CD4-positive, CD25-positive, alpha-beta regulatory T cell (primary cell): Measurements from ENCODE around the gene FGD5. TPM values are rescaled to one million over a fixed set of nuclear protein-coding genes. Genes with fewer than 3 reads are reported as not detected.
A peak's percentile ranks its signal among the peaks of the same experiment; 100 is the strongest.

ENCODE experiments used
- ATAC-seq, 2 donors: fragments of 150-1000 bp; cut with Tn5 transposase; one replicate each; pipeline ENCODE4 v1.10.0; 2021; ENCODE audit warnings: low read depth in 2 of 2, moderate number of reproducible peaks in 2 of 2, moderate library complexity in 1 of 2
- DNase-seq, 3 donors: peaks; one replicate each; pipeline versions ENCODE4 v3.0.0 to v3.0.0-alpha.2; 2012 to 2022; ENCODE audit warnings: mixed read lengths in 1 of 3
- H3K27ac ChIP-seq: one replicate; pipeline ENCODE4 v1.7.0; 2013; ENCODE audit warnings: mild to moderate bottlenecking, low read length; ENCODE audit not compliant: insufficient read depth, poor library complexity, severe bottlenecking
- H3K27me3 ChIP-seq: one replicate; pipeline ENCODE4 v1.7.0; 2013; ENCODE audit warnings: low read length; ENCODE audit not compliant: control insufficient read depth, insufficient read depth
- H3K36me3 ChIP-seq: one replicate; pipeline ENCODE4 v1.7.0; 2013; ENCODE audit warnings: mild to moderate bottlenecking, low read length, moderate library complexity; ENCODE audit not compliant: control insufficient read depth, insufficient read depth
- H3K4me1 ChIP-seq: 2 replicates; pipeline ENCODE4 v1.7.0; 2013; ENCODE audit warnings: mild to moderate bottlenecking, low read length; ENCODE audit not compliant: insufficient read depth, control insufficient read depth, poor library complexity, severe bottlenecking
- H3K4me3 ChIP-seq: one replicate; pipeline ENCODE4 v1.7.0; 2013; ENCODE audit warnings: low read depth, mild to moderate bottlenecking, low read length, moderate library complexity
- H3K9me3 ChIP-seq, 2 experiments: 1 replicate in 1 of 2; 2 replicates in 1 of 2; pipeline ENCODE4 v1.7.0; 2013; ENCODE audit warnings: low read length in 2 of 2, mild to moderate bottlenecking in 1 of 2, moderate library complexity in 1 of 2; ENCODE audit not compliant: control insufficient read depth in 2 of 2
- H3K27ac Mint-ChIP-seq, 3 donors: one replicate each; pipeline ENCODE4 v1.8.0; 2020 to 2022; ENCODE audit warnings: mild to moderate bottlenecking in 3 of 3, mixed read lengths in 3 of 3, moderate library complexity in 2 of 3
- H3K27me3 Mint-ChIP-seq: one replicate; pipeline ENCODE4 v1.8.0; 2022; ENCODE audit warnings: mild to moderate bottlenecking, mixed read lengths
- H3K36me3 Mint-ChIP-seq: one replicate; pipeline ENCODE4 v1.8.0; 2020; ENCODE audit warnings: mixed read lengths
- H3K4me1 Mint-ChIP-seq, 4 donors: one replicate each; pipeline ENCODE4 v1.8.0; 2020 to 2022; ENCODE audit warnings: mixed read lengths in 4 of 4, mild to moderate bottlenecking in 1 of 4
- H3K4me3 Mint-ChIP-seq, 4 donors: one replicate each; pipeline ENCODE4 v1.8.0; 2020 to 2022; ENCODE audit warnings: mild to moderate bottlenecking in 4 of 4, mixed read lengths in 4 of 4, moderate library complexity in 3 of 4
- H3K9me3 Mint-ChIP-seq, 7 donors: one replicate each; pipeline ENCODE4 v1.8.0; 2020 to 2022; ENCODE audit warnings: mixed read lengths in 7 of 7, mild to moderate bottlenecking in 3 of 7, moderate library complexity in 2 of 7
- polyA plus RNA-seq, 4 donors: library from polyadenylated mRNA; unstranded; fragments of 300-500 nt; fragmentation: Illumina TruSeq; gene quantifications; one replicate each; pipeline ENCODE4 v1.2.3, GENCODE V29; 2021
- total RNA-seq: library from RNA; stranded (reverse); gene quantifications from one replicate; pipeline ENCODE4 v1.2.3, GENCODE V29; 2022

FGD5 gene
- total and polyA plus RNA-seq, 5 donors from 2014 or later = 0.13 to 0.79 TPM; not detected in 3

DNA sequence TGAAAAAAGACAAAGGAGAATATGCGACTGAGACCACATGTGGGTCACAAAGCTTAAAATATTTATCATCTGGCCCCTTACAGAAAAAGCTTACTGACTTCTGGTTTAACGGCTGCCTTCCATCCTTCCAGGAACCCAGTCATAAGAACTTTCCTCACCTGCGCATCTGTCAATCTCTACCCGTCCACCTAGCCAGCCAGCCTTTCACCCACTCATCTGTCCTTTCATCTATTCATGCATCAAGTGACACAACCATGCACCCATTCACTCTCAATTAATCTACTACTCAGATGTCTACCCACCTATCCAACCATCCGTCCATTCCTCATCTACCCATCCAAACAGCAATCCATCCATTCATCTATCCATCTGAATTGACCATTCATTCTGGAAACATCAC lies 64.5 kb downstream of the FGD5 start:
- no peak overlapping the region for H3K4me3 ChIP-seq
- H3K27me3 ChIP-seq = peaks cover 13% of the 10 kb centered on the region
- Mint-ChIP-seq H3K4me3 (no peak overlapping the region), H3K27me3 (peaks cover 20% of the 10 kb centered on the region), H3K4me1 (peaks cover 0 to 5% (median 2%) of the 10 kb centered on the region in 4 donors), H3K36me3 (no peaks in the 10 kb centered on the region), H3K9me3 (peaks cover 0 to 3% (median 0%) of the 10 kb centered on the region in 7 donors), H3K27ac (no peak overlapping the region)
- H3K9me3 ChIP-seq = no peaks in the 10 kb centered on the region
- no peaks in the 10 kb centered on the region for H3K4me1 ChIP-seq
- H3K36me3 ChIP-seq = no peaks in the 10 kb centered on the region
- no peak for DNase-seq
- ATAC-seq = no peak
- H3K27ac ChIP-seq = no peak overlapping the region

DNA sequence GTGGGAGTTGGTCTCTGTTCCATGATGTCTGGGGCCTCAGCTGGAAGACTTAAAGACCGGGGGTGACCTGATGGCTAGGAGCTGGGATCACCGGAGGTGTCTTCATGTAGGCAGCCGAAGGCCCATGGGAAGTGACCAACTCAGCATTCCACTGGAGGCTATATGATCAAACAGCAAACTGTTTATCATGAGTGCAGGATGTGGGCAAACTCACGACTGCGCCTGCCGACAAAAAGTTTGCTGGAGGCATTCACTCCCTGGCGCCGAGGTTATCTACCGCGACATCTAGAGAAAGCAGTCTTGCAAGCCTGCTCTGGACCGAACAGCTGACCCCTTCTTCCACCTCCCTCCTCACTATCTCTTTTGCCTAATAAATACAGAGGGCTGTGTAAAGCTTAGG lies 65.9 kb downstream of the FGD5 start:
- Mint-ChIP-seq H3K9me3 (peaks cover 0 to 3% (median 0%) of the 10 kb centered on the region in 7 donors), H3K36me3 (no peaks in the 10 kb centered on the region), H3K27ac (peak overlapping the region in 1 of 3 donors; percentile 61), H3K27me3 (peaks cover 21% of the 10 kb centered on the region), H3K4me3 (no peak overlapping the region), H3K4me1 (peaks cover 0 to 5% (median 2%) of the 10 kb centered on the region in 4 donors)
- DNase-seq = peak in 1 of 3 donors; percentile 13
- no peaks in the 10 kb centered on the region for H3K36me3 ChIP-seq
- H3K4me1 ChIP-seq = no peaks in the 10 kb centered on the region
- ATAC-seq = no peak
- no peak overlapping the region for H3K27ac ChIP-seq
- peaks cover 13% of the 10 kb centered on the region for H3K27me3 ChIP-seq
- no peak overlapping the region for H3K4me3 ChIP-seq
- H3K9me3 ChIP-seq = no peaks in the 10 kb centered on the region

DNA sequence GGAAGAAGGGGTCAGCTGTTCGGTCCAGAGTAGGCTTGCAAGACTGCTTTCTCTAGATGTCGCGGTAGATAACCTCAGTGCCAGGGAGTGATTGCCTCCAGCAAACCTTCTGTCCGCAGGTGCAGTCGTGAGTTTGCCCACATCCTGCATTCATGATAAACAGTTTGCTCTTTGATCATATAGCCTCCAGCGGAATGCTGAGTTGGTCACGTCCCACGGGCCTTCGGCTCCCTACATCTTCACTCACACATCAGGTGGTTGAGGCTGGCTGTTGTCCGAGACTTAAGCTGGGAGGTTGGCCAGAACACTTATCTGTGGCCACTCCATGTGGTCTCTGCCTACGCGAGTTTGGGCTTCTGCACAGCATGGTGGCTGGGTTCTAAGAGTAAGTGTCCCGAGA lies 66.5 kb downstream of the FGD5 start:
- Mint-ChIP-seq H3K9me3 (peaks cover 0 to 3% (median 0%) of the 10 kb centered on the region in 7 donors), H3K27me3 (peaks cover 28% of the 10 kb centered on the region), H3K36me3 (no peaks in the 10 kb centered on the region), H3K27ac (no peak overlapping the region), H3K4me1 (peaks cover 0 to 5% (median 2%) of the 10 kb centered on the region in 4 donors), H3K4me3 (no peak overlapping the region)
- no peak for ATAC-seq
- H3K36me3 ChIP-seq = no peaks in the 10 kb centered on the region
- no peak overlapping the region for H3K27ac ChIP-seq
- peaks cover 13% of the 10 kb centered on the region for H3K27me3 ChIP-seq
- no peaks in the 10 kb centered on the region for H3K9me3 ChIP-seq
- no peaks in the 10 kb centered on the region for H3K4me1 ChIP-seq
- H3K4me3 ChIP-seq = no peak overlapping the region
- DNase-seq = peak in 1 of 3 donors; percentile 9

DNA sequence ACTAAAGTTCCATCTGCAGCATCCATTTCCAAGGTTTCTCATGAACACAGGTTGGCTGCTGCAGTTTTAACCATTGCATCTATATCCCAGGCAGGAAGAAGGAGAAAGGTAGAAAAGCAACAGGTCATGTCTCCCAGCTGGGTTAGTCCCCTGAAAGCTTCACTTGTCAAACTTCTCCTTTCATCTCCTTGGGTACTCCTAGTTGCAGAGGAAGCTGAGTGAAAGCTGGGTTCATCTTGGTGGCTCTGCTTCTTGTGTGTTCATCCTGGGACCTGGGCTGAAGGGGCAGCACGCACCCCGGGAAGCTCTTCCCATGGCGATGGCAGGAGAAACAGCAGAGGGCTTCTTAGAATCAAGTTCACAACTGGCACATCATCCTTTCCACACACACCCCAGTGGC lies 67.3 kb downstream of the FGD5 start:
- no peak overlapping the region for H3K4me3 ChIP-seq
- H3K36me3 ChIP-seq = no peaks in the 10 kb centered on the region
- ATAC-seq = no peak
- no peaks in the 10 kb centered on the region for H3K36me3 Mint-ChIP-seq
- no peak overlapping the region for H3K27ac Mint-ChIP-seq
- H3K27me3 ChIP-seq = peaks cover 13% of the 10 kb centered on the region
- peaks cover 29% of the 10 kb centered on the region for H3K27me3 Mint-ChIP-seq
- peaks cover 0 to 5% (median 2%) of the 10 kb centered on the region in 4 donors for H3K4me1 Mint-ChIP-seq
- H3K4me3 Mint-ChIP-seq = no peak overlapping the region
- no peak for DNase-seq
- H3K4me1 ChIP-seq = no peaks in the 10 kb centered on the region
- peaks cover 0 to 1% (median 0%) of the 10 kb centered on the region in 7 donors for H3K9me3 Mint-ChIP-seq
- no peak overlapping the region for H3K27ac ChIP-seq
- no peaks in the 10 kb centered on the region for H3K9me3 ChIP-seq

DNA sequence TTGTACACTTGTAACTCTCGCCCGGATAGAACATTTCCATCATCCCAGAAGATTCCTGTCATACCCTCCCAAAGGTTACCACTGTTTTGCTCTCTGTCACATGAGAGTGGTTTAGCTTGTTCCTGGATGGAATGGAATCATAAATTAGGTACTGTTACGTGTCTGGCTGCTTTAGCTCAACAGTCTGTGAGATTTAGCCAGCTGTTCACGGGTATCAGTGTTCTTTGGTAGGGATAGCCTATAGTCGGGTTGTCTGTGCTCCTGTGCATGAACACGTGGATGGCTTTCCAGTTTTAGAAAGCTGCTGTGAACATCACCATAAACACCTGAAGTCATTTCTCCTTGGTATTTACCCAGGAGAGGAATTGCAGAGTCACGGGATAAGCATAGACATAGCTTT lies 70.4 kb downstream of the FGD5 start:
- Histone ChIP-seq H3K4me3 (no peak overlapping the region), H3K9me3 (no peaks in the 10 kb centered on the region)

DNA sequence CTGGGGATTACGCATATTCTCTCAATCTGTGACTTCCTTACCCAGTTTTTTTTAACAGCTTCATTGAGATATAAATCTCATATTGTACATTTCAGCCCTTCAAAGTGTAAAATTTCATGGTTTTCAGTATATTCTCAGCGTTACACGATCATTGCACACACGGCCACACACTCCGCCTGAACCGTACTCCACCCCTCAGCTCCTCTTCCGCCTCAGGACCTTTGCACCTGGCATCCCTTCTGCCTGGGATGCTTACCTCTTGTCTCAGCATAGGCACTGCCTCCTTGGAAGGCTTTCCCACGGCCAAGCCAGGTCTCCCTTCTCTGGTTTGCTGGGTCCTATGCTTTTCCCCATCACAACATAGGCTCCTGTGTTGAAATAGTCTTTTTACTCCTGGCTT lies 71.2 kb downstream of the FGD5 start:
- Histone ChIP-seq H3K27me3 (peaks cover 7% of the 10 kb centered on the region), H3K4me1 (no peaks in the 10 kb centered on the region), H3K4me3 (no peak overlapping the region), H3K36me3 (no peaks in the 10 kb centered on the region), H3K9me3 (no peaks in the 10 kb centered on the region), H3K27ac (no peak overlapping the region)
- H3K4me1 Mint-ChIP-seq = peaks cover 0 to 4% (median 1%) of the 10 kb centered on the region in 4 donors
- H3K27ac Mint-ChIP-seq = no peak overlapping the region
- peaks cover 42% of the 10 kb centered on the region for H3K27me3 Mint-ChIP-seq
- H3K9me3 Mint-ChIP-seq = peaks cover 0 to 4% (median 0%) of the 10 kb centered on the region in 7 donors
- ATAC-seq (no peak), DNase-seq (no peak)
- H3K36me3 Mint-ChIP-seq = no peaks in the 10 kb centered on the region
- no peak overlapping the region for H3K4me3 Mint-ChIP-seq

More for the DNA sequence above, 70.4 kb downstream of the FGD5 start:
- Mint-ChIP-seq H3K27ac (no peak overlapping the region), H3K4me1 (peaks cover 0 to 5% (median 2%) of the 10 kb centered on the region in 4 donors), H3K36me3 (no peaks in the 10 kb centered on the region), H3K4me3 (no peak overlapping the region), H3K27me3 (peaks cover 39% of the 10 kb centered on the region), H3K9me3 (peaks cover 0 to 4% (median 0%) of the 10 kb centered on the region in 7 donors)
- H3K27me3 ChIP-seq = peaks cover 9% of the 10 kb centered on the region
- no peak overlapping the region for H3K27ac ChIP-seq
- no peak for ATAC-seq
- H3K36me3 ChIP-seq = no peaks in the 10 kb centered on the region
- H3K4me1 ChIP-seq = no peaks in the 10 kb centered on the region
- no peak for DNase-seq

DNA sequence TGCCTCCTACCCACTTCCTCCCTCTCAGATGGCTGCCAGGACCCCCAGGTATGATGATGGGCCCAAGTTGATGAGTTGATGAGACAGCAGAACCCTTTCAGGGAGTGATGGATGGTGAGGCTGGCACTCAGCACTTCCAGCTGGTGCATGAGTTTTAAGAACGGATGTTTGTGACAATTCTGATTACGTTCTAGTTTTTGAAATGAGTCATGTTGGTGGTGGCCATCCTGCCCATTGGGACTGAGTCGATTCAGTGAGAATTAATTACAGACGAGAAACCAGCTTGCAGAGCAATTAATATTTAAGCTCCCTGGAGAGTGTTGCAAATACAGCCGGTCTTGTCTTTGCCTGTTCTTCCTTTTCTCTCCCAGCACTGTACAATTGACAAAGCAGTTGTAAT lies 71.7 kb downstream of the FGD5 start:
- Mint-ChIP-seq H3K4me1 (peaks cover 0 to 1% (median 0%) of the 10 kb centered on the region in 4 donors), H3K36me3 (no peaks in the 10 kb centered on the region), H3K9me3 (peaks cover 0 to 2% (median 0%) of the 10 kb centered on the region in 7 donors), H3K27ac (no peak overlapping the region), H3K4me3 (no peak overlapping the region), H3K27me3 (peaks cover 40% of the 10 kb centered on the region)
- no peaks in the 10 kb centered on the region for H3K4me1 ChIP-seq
- ATAC-seq = no peak
- no peak overlapping the region for H3K27ac ChIP-seq
- H3K36me3 ChIP-seq = no peaks in the 10 kb centered on the region
- H3K9me3 ChIP-seq = no peaks in the 10 kb centered on the region
- no peak for DNase-seq
- H3K4me3 ChIP-seq = no peak overlapping the region
- peaks cover 10% of the 10 kb centered on the region for H3K27me3 ChIP-seq
